ENCODE measurements around the gene UBLCP1. TPM values are rescaled to one million over a fixed set of nuclear protein-coding genes. Genes with fewer than 3 reads are reported as not detected.
"Not testable (repeated sequence)": the region's sequence is repeated elsewhere in the genome, so short reads cannot be mapped to it uniquely, and the experiment has no call there.

UBLCP1 gene
- total RNA-seq, 4 donors from 2014 or later, result 14.9 to 21.1 (median 19.3) TPM

GRCh38 chr5:159226451-159226850 is 36.6 kb upstream of the UBLCP1 start:
- DNase-seq, result no peak
- no peaks in the 10 kb centered on the region for H3K4me1 ChIP-seq
- H3K4me3 ChIP-seq (replicated peaks in 1 of 3), result no peak overlapping the region
- no peak overlapping the region for H3K27ac ChIP-seq
- no peaks in the 10 kb centered on the region for H3K27me3 ChIP-seq
- H3K36me3 ChIP-seq, result no peaks in the 10 kb centered on the region
- intact Hi-C loops (cut with DNase I), result no loop called here
- TF ChIP-seq CTCF (IDR thresholded peaks at IDR 0.05) (no peak), POLR2A (IDR thresholded peaks at IDR 0.05) (no peak)
- no peaks in the 10 kb centered on the region for H3K9me3 ChIP-seq

GRCh38 chr5:159227452-159227851 is 35.6 kb upstream of the UBLCP1 start:
- DNase-seq, result no peak
- H3K27me3 ChIP-seq, result no peaks in the 10 kb centered on the region
- H3K4me1 ChIP-seq, result no peaks in the 10 kb centered on the region
- 84 to 91% methylated on average over 3 of the region's 3 CpGs for WGBS, 2 donors
- no peaks in the 10 kb centered on the region for H3K9me3 ChIP-seq
- no peak overlapping the region for H3K27ac ChIP-seq
- no peak overlapping the region for H3K4me3 ChIP-seq (replicated peaks in 1 of 3)
- H3K36me3 ChIP-seq, result no peaks in the 10 kb centered on the region
- intact Hi-C loops (cut with DNase I), result no loop called here
- no peak for TF ChIP-seq POLR2A (IDR thresholded peaks at IDR 0.05)
- no peak for TF ChIP-seq CTCF (IDR thresholded peaks at IDR 0.05)

GRCh38 chr5:159228097-159228496 is 35.0 kb upstream of the UBLCP1 start:
- DNase-seq, result not testable (repeated sequence)
- WGBS, 2 donors, result 77 to 87% methylated on average over 5 of the region's 5 CpGs

GRCh38 chr5:159230657-159231056 is 32.4 kb upstream of the UBLCP1 start:
- Histone ChIP-seq H3K4me3 (replicated peaks in 1 of 3) (no peak overlapping the region), H3K9me3 (no peaks in the 10 kb centered on the region), H3K27ac (no peak overlapping the region), H3K36me3 (no peaks in the 10 kb centered on the region), H3K4me1 (no peaks in the 10 kb centered on the region), H3K27me3 (no peaks in the 10 kb centered on the region)
- 79 to 81% methylated on average over 3 of the region's 3 CpGs for WGBS, 2 donors
- no peak for DNase-seq
- TF ChIP-seq CTCF (IDR thresholded peaks at IDR 0.05), result no peak
- intact Hi-C loops (cut with DNase I), result no loop called here

More at GRCh38 chr5:159228097-159228496, 35.0 kb upstream of the UBLCP1 start:
- H3K9me3 ChIP-seq; intact Hi-C loops (cut with DNase I); H3K27ac ChIP-seq; H3K4me1 ChIP-seq; H3K27me3 ChIP-seq; H3K36me3 ChIP-seq; H3K4me3 ChIP-seq (replicated peaks in 1 of 3): not testable (repeated sequence)

GRCh38 chr5:159231167-159231566 is 31.9 kb upstream of the UBLCP1 start:
- H3K36me3 ChIP-seq, result no peaks in the 10 kb centered on the region
- 90 to 91% methylated on average over 2 of the region's 2 CpGs for WGBS, 2 donors
- no peak for DNase-seq
- TF ChIP-seq POLR2A (IDR thresholded peaks at IDR 0.05) (no peak), CTCF (IDR thresholded peaks at IDR 0.05) (no peak)
- H3K27me3 ChIP-seq, result no peaks in the 10 kb centered on the region
- H3K9me3 ChIP-seq, result no peaks in the 10 kb centered on the region
- no peak overlapping the region for H3K27ac ChIP-seq
- no peak overlapping the region for H3K4me3 ChIP-seq (replicated peaks in 1 of 3)
- intact Hi-C loops (cut with DNase I), result no loop called here
- H3K4me1 ChIP-seq, result no peaks in the 10 kb centered on the region

- H3K9me3 ChIP-seq; H3K4me3 ChIP-seq (replicated peaks in 1 of 3); intact Hi-C loops (cut with DNase I); H3K27ac ChIP-seq; H3K27me3 ChIP-seq; H3K4me1 ChIP-seq; H3K36me3 ChIP-seq; DNase-seq: not testable (repeated sequence)
- WGBS, 2 donors, result 91 to 96% methylated on average over 2 of the region's 2 CpGs
Observed at GRCh38 chr5:159235871-159236520, 27.1 kb upstream of the UBLCP1 start.

Measured in thyroid gland (tissue), 4 donors.